SK-N-SH (cell line): ENCODE data around the gene SMARCA2. TPM values are rescaled to one million over a fixed set of nuclear protein-coding genes. Genes with fewer than 3 reads are reported as not detected.

ENCODE experiments used
- CTCF ChIA-PET: fragments of 300-600, 350-600 bp; formaldehyde crosslinking; extraction: SDS; loops from one replicate; lab custom pipeline; 2021; lab: Yijun Ruan, JAX
- POLR2A ChIA-PET: fragments of 350-600 bp; sonication (Branson Sonifier 250); formaldehyde crosslinking; extraction: SDS; loops from one replicate; lab custom pipeline; 2020; ENCODE audit warnings: antibody characterized with exemption, inconsistent platforms; lab: Yijun Ruan, JAX
- DNase-seq: peaks from one replicate; pipeline ENCODE4 v3.0.0; 2012
- H2AFZ ChIP-seq: fragments of 200-600 bp; sonication (generic); 2 replicates; pipeline ENCODE4 v1.8.1; 2016; ENCODE audit warnings: antibody characterized with exemption, mild to moderate bottlenecking, low read depth
- H3F3A ChIP-seq: fragments of 200-600 bp; sonication (generic); replicated peaks from 2 replicates; pipeline ENCODE3; 2016; ENCODE audit warnings: antibody characterized with exemption, mild to moderate bottlenecking; ENCODE audit not compliant: insufficient read depth
- H3K27ac ChIP-seq, 2 experiments: fragments of 200-500 bp in 1 of 2; fragments of 200-600 bp in 1 of 2; sonication (Bioruptor generic) in 1 of 2; sonication (generic), shearing (Covaris generic) in 1 of 2; 2 replicates each; pipeline versions ENCODE4 v1.5.1 to v1.6.1; 2014 to 2016; ENCODE audit warnings: low read depth in 2 of 2, inconsistent platforms in 1 of 2, low read length in 1 of 2, mild to moderate bottlenecking in 1 of 2, mixed read lengths in 1 of 2
- H3K27me3 ChIP-seq: fragments of 200-600 bp; sonication (generic), shearing (Covaris generic); 2 replicates; pipeline ENCODE4 v1.6.1; 2016; ENCODE audit warnings: mixed run types; ENCODE audit not compliant: insufficient read depth
- H3K36me3 ChIP-seq, 2 experiments: fragments of 200-500 bp in 1 of 2; fragments of 200-600 bp in 1 of 2; sonication (Bioruptor generic) in 1 of 2; sonication (generic) in 1 of 2; replicated peaks in 1 of 2; 2 replicates each; pipeline versions ENCODE3 to v1.5.1; 2014 to 2016; ENCODE audit warnings: low read length in 1 of 2, mild to moderate bottlenecking in 1 of 2; ENCODE audit not compliant: insufficient read depth in 2 of 2, control insufficient read depth in 1 of 2
- H3K4me1 ChIP-seq, 2 experiments: fragments of 200-500 bp in 1 of 2; fragments of 200-600 bp in 1 of 2; sonication (Bioruptor generic) in 1 of 2; sonication (generic), shearing (Covaris generic) in 1 of 2; 2 replicates each; pipeline versions ENCODE4 v1.5.1 to v1.6.1; 2014 to 2016; ENCODE audit warnings: low read depth in 1 of 2, low read length in 1 of 2, mixed run types in 1 of 2; ENCODE audit not compliant: insufficient read depth in 2 of 2, control insufficient read depth in 1 of 2
- H3K4me2 ChIP-seq: fragments of 200-600 bp; sonication (generic), shearing (Covaris generic); 2 replicates; pipeline ENCODE4 v1.6.1; 2017; ENCODE audit warnings: mixed run types
- H3K4me3 ChIP-seq, 2 experiments: fragments of 200-500 bp in 1 of 2; fragments of 200-600 bp in 1 of 2; sonication (Bioruptor generic) in 1 of 2; sonication (generic), shearing (Covaris generic) in 1 of 2; 2 replicates each; pipeline versions ENCODE4 v1.5.1 to v1.8.1; 2014 to 2016; ENCODE audit warnings: low read depth in 2 of 2, inconsistent platforms in 1 of 2, low read length in 1 of 2, mild to moderate bottlenecking in 1 of 2, mixed read lengths in 1 of 2, moderate library complexity in 1 of 2
- H3K79me2 ChIP-seq: fragments of 200-600 bp; sonication (generic); 2 replicates; pipeline ENCODE4 v1.8.1; 2017; ENCODE audit warnings: mild to moderate bottlenecking; ENCODE audit not compliant: insufficient read depth
- H3K9ac ChIP-seq: fragments of 200-600 bp; sonication (generic); 2 replicates; pipeline ENCODE4 v1.6.1; 2017; ENCODE audit warnings: mixed run types
- H3K9me2 ChIP-seq: fragments of 200-600 bp; sonication (generic); 2 replicates; pipeline ENCODE4 v1.6.1; 2017; ENCODE audit warnings: mixed run types
- H3K9me3 ChIP-seq: fragments of 200-600 bp; sonication (generic); 2 replicates; pipeline ENCODE4 v1.6.1; 2017; ENCODE audit warnings: mixed run types, mild to moderate bottlenecking, moderate library complexity
- H4K20me1 ChIP-seq: fragments of 200-600 bp; sonication (generic); 2 replicates; pipeline ENCODE4 v1.6.1; 2017; ENCODE audit warnings: mild to moderate bottlenecking, mixed run types; ENCODE audit not compliant: insufficient read depth
- EZH2phosphoT487 ChIP-seq: fragments of 200-600 bp; sonication (generic); IDR thresholded peaks from 2 replicates; pipeline ENCODE4 v1.6.1; 2017; ENCODE audit warnings: low read depth, mixed run types, mild to moderate bottlenecking, antibody characterized with exemption, moderate library complexity, borderline replicate concordance
- FOSL2 ChIP-seq: IDR thresholded peaks from 2 replicates; pipeline ENCODE4 v1.4.0; 2012; ENCODE audit warnings: low read depth, mild to moderate bottlenecking, moderate library complexity, borderline replicate concordance
- GATA2 ChIP-seq: sonication (generic); formaldehyde crosslinking; IDR thresholded peaks from 2 replicates; pipeline ENCODE4 v1.5.0; 2020; ENCODE audit warnings: mild to moderate bottlenecking, missing genetic modification reagents
- NFIC ChIP-seq: IDR thresholded peaks from 2 replicates; pipeline ENCODE4 v1.4.0; 2012; ENCODE audit warnings: borderline replicate concordance
- RFX5 ChIP-seq: IDR thresholded peaks from 2 replicates; pipeline ENCODE4 v1.6.1; 2012; ENCODE audit warnings: mild to moderate bottlenecking, improper control_type of control experiment, low read length
- TEAD4 ChIP-seq: IDR thresholded peaks from 2 replicates; pipeline ENCODE4 v1.4.0; 2012; ENCODE audit warnings: mild to moderate bottlenecking, borderline replicate concordance; ENCODE audit not compliant: insufficient read depth
- WGBS: methylation state at CpG from one replicate; pipeline ENCODE4 v1.1.6; 2017; ENCODE audit warnings: low lambda C conversion rate; 5-methylcytosine and 5-hydroxymethylcytosine counted together
- polyA plus RNA-seq, 3 experiments: library from polyadenylated mRNA; depleted of rRNA; stranded (reverse); fragments of >200 nt; gene quantifications; 2 replicates each; pipeline ENCODE4 v1.2.3, GENCODE V29; 2012
- TF ChIP-seq, protein P1 (sequence below): fragments of 150-350 bp; IDR thresholded peaks from 2 replicates; pipeline ENCODE4 v1.6.1; 2016; ENCODE audit warnings: mild to moderate bottlenecking, low read depth, low read length
- TF ChIP-seq, protein P2 (sequence below): fragments of 150-350 bp; IDR thresholded peaks from 2 replicates; pipeline ENCODE4 v1.6.1; 2017; ENCODE audit warnings: antibody characterized with exemption, low read length, low read depth, borderline replicate concordance
- TF ChIP-seq, protein P3 (sequence below): IDR thresholded peaks from 2 replicates; pipeline ENCODE4 v1.4.0; 2012; ENCODE audit warnings: low read depth
- TF ChIP-seq, protein P4 (sequence below): fragments of 200-600 bp; sonication (generic); IDR thresholded peaks from 2 replicates; pipeline ENCODE4 v1.6.1; 2017; ENCODE audit warnings: antibody characterized with exemption, mild to moderate bottlenecking, moderate library complexity

The SMARCA2 gene
- polyA plus RNA-seq, 1 of the 3 experiments (the other 2 are of a cell fraction) = 17.4 TPM

DNA sequence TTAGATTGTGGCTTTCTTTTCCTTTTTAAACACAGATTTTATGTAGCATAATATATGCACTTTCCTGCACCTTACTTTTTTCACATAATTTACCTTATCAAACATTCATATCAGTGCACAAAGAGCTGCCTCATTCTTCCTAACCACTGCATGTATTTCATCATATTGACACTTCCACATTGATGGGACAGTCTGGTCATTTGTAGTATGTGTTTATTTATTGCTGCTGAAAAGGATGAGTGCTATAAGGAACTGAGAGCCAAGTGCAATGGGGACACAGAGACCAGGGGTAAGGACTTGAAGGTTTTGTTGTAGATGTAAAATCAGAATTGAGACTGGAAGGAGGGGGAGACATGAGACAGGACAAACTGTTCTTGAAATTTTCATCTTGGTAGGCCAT lies 193.8 kb downstream of the SMARCA2 start:
- Histone ChIP-seq H3K36me3 (no peaks in the 10 kb centered on the region), H3K4me2 (no peak overlapping the region), H3F3A (no peaks in the 10 kb centered on the region), H2AFZ (no peak overlapping the region), H3K27me3 (no peaks in the 10 kb centered on the region), H3K79me2 (no peaks in the 10 kb centered on the region), H3K4me3 (no peak overlapping the region), H4K20me1 (no peaks in the 10 kb centered on the region), H3K27ac (no peak overlapping the region), H3K9ac (no peak overlapping the region), H3K4me1 (peaks cover 4 to 6% of the 10 kb centered on the region in 2 experiments; a peak in 2 of 4 replicates), H3K9me2 (no peaks in the 10 kb centered on the region), H3K9me3 (no peaks in the 10 kb centered on the region)
- TF ChIP-seq, protein P1, sequence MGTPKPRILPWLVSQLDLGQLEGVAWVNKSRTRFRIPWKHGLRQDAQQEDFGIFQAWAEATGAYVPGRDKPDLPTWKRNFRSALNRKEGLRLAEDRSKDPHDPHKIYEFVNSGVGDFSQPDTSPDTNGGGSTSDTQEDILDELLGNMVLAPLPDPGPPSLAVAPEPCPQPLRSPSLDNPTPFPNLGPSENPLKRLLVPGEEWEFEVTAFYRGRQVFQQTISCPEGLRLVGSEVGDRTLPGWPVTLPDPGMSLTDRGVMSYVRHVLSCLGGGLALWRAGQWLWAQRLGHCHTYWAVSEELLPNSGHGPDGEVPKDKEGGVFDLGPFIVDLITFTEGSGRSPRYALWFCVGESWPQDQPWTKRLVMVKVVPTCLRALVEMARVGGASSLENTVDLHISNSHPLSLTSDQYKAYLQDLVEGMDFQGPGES = no peak
- TF ChIP-seq RFX5 (no peak), FOSL2 (no peak), TEAD4 (no peak), NFIC (no peak), GATA2 (CRISPR knock-in tag) (peak; percentile 3; the same call in 1 of the 2 replicates)
- TF ChIP-seq, protein P2, sequence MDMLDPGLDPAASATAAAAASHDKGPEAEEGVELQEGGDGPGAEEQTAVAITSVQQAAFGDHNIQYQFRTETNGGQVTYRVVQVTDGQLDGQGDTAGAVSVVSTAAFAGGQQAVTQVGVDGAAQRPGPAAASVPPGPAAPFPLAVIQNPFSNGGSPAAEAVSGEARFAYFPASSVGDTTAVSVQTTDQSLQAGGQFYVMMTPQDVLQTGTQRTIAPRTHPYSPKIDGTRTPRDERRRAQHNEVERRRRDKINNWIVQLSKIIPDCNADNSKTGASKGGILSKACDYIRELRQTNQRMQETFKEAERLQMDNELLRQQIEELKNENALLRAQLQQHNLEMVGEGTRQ = no peak
- TF ChIP-seq, protein P3, sequence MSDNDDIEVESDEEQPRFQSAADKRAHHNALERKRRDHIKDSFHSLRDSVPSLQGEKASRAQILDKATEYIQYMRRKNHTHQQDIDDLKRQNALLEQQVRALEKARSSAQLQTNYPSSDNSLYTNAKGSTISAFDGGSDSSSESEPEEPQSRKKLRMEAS = no peak
- DNase-seq = peak; percentile 22
- POLR2A ChIA-PET = interaction anchor here (1.0 kb wide), 1 partner anchor 51 kb away, joined by 6 read pairs; no protein-coding TSS in a partner anchor
- CTCF ChIA-PET = interaction anchor here (1.4 to 1.6 kb wide), 2 partner anchors 18 to 77 kb away, joined by 3 to 4 read pairs; no protein-coding TSS in a partner anchor

DNA sequence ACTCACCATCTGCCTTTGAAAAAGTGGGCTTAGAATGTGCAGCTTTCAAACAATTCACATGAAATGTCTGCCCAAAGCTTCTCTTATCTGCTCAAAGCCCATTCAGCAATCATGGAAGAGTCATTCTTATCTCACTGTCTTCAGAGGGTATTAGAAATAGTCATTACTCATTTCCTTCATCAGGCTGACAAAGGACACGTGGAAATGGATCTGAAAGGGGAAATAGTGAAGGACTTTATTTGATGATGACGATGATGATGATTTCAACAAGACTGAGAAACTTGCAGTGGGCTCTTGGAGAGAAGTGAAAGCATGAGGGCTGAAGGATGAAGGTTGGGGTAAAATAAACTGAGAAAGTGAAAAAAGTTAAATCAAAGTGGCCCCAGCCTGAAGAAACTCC lies 194.3 kb downstream of the SMARCA2 start:
- no peaks in the 10 kb centered on the region for H3K36me3 ChIP-seq
- H3K4me1 ChIP-seq = peaks cover 4 to 6% of the 10 kb centered on the region in 2 experiments; a peak in 2 of 4 replicates
- H3K4me2 ChIP-seq = no peak overlapping the region
- POLR2A ChIA-PET = no interaction called here
- H3K9ac ChIP-seq = no peak overlapping the region
- H3K9me2 ChIP-seq = no peaks in the 10 kb centered on the region
- H3F3A ChIP-seq = no peaks in the 10 kb centered on the region
- no peaks in the 10 kb centered on the region for H3K9me3 ChIP-seq
- H3K27me3 ChIP-seq = no peaks in the 10 kb centered on the region
- no peaks in the 10 kb centered on the region for H3K79me2 ChIP-seq
- WGBS = 39% methylated on average over 2 of the region's 2 CpGs
- DNase-seq = no peak
- TF ChIP-seq, protein P4, sequence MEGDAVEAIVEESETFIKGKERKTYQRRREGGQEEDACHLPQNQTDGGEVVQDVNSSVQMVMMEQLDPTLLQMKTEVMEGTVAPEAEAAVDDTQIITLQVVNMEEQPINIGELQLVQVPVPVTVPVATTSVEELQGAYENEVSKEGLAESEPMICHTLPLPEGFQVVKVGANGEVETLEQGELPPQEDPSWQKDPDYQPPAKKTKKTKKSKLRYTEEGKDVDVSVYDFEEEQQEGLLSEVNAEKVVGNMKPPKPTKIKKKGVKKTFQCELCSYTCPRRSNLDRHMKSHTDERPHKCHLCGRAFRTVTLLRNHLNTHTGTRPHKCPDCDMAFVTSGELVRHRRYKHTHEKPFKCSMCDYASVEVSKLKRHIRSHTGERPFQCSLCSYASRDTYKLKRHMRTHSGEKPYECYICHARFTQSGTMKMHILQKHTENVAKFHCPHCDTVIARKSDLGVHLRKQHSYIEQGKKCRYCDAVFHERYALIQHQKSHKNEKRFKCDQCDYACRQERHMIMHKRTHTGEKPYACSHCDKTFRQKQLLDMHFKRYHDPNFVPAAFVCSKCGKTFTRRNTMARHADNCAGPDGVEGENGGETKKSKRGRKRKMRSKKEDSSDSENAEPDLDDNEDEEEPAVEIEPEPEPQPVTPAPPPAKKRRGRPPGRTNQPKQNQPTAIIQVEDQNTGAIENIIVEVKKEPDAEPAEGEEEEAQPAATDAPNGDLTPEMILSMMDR = no peak
- TF ChIP-seq EZH2phosphoT487 = no peak
- TF ChIP-seq GATA2 (CRISPR knock-in tag) = 0 out of 2 replicates have a peak, but pooled peaks have one; percentile 4
- H3K4me3 ChIP-seq = no peak overlapping the region
- CTCF ChIA-PET = interaction anchor here (1.6 kb wide), 1 partner anchor 18 kb away, joined by 4 read pairs; no protein-coding TSS in a partner anchor
- H4K20me1 ChIP-seq = no peaks in the 10 kb centered on the region
- H3K27ac ChIP-seq = no peak overlapping the region
- H2AFZ ChIP-seq = no peak overlapping the region
